ENCODE data around the gene MAG.

- TF ChIP-seq ZNF274 (IDR thresholded peaks at IDR 0.05; ENCODE audit: low read depth, low read length) = no peak
- TF ChIP-seq YY1 (IDR thresholded peaks at IDR 0.05; ENCODE audit: insufficient read depth, insufficient read length) = no peak
These were observed 50.5 kb downstream of the MAG start for GRCh38 chr19:35342430-35342829.

Data from NT2/D1 (cell line).